GM06990 (cell line): ENCODE measurements around the gene TMEM237.

Source experiments
- DNase-seq: peaks from one replicate; pipeline ENCODE4 v3.0.0-alpha.2; 2011; ENCODE audit not compliant: insufficient read length; ENCODE audit errors: extremely low read depth
- H3K27me3 ChIP-seq: replicated peaks from 2 replicates; pipeline ENCODE4 v1.6.0; 2011; ENCODE audit warnings: low read length; ENCODE audit not compliant: control insufficient read depth, insufficient read depth
- H3K36me3 ChIP-seq: 2 replicates; pipeline ENCODE4 v1.5.1; 2011; ENCODE audit warnings: low read length; ENCODE audit not compliant: control insufficient read depth, insufficient read depth
- H3K4me3 ChIP-seq: replicated peaks from 2 replicates; pipeline ENCODE4 v1.5.1; 2011; ENCODE audit warnings: low read depth, mild to moderate bottlenecking, control low read depth, low read length
- TF ChIP-seq, protein P1 (sequence below): IDR thresholded peaks from 2 replicates; pipeline ENCODE4 v1.5.1; 2011; ENCODE audit warnings: low read length, control low read depth, mild to moderate bottlenecking, inconsistent platforms; ENCODE audit not compliant: insufficient read depth, poor library complexity, severe bottlenecking

TMEM237 gene

GRCh38 chr2:201654616-201655384 is 11.5 kb upstream of the TMEM237 start:
- no peak for DNase-seq
- H3K27me3 ChIP-seq: no peaks in the 10 kb centered on the region; the same call in 1 of the 2 replicates
- H3K4me3 ChIP-seq: no peak overlapping the region
- TF ChIP-seq, protein P1, sequence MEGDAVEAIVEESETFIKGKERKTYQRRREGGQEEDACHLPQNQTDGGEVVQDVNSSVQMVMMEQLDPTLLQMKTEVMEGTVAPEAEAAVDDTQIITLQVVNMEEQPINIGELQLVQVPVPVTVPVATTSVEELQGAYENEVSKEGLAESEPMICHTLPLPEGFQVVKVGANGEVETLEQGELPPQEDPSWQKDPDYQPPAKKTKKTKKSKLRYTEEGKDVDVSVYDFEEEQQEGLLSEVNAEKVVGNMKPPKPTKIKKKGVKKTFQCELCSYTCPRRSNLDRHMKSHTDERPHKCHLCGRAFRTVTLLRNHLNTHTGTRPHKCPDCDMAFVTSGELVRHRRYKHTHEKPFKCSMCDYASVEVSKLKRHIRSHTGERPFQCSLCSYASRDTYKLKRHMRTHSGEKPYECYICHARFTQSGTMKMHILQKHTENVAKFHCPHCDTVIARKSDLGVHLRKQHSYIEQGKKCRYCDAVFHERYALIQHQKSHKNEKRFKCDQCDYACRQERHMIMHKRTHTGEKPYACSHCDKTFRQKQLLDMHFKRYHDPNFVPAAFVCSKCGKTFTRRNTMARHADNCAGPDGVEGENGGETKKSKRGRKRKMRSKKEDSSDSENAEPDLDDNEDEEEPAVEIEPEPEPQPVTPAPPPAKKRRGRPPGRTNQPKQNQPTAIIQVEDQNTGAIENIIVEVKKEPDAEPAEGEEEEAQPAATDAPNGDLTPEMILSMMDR: no peak
- H3K36me3 ChIP-seq: no peaks in the 10 kb centered on the region

DNA sequence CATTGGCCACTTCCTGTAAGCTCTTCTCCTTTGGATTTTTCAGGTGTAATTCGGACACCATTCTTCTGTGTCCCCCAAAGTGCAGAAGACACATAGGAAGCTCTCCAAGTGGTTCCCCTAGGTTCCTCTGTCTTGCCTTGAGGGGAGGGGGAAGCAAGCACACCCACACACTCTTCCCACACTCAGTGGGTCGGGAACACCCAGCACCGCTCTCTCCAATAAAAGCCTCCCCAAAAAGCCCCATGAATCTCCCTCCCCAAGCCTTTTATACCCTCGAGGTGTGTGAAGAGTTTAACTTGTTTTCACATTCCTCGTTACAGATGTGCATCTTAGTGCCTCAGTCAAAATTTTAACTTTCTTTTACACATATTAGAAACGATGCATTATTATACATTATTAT is 9.9 kb upstream of the TMEM237 start:
- Histone ChIP-seq H3K27me3 (no peaks in the 10 kb centered on the region; the same call in 1 of the 2 replicates), H3K4me3 (no peak overlapping the region), H3K36me3 (no peaks in the 10 kb centered on the region)
- TF ChIP-seq, protein P1: no peak
- no peak for DNase-seq

DNA sequence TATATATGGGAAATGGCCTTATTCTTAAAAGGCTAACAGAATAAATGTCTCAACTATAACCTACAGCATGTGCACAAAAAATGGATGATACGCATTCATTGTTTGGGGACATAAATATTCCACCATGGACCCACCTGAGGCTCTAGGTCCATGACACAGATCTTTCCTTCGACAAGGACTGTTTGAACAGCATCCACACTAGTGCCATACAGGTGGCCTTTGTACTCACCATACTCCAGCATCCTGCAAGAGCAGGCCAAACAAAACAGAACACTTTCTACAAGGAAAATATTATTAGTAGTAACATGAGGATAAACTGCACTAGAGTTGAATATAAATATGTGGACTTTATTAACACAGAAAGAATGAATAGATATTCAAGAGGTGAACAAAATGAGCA is 6.1 kb upstream of the TMEM237 start:
- Histone ChIP-seq H3K36me3 (no peaks in the 10 kb centered on the region), H3K4me3 (no peak overlapping the region), H3K27me3 (no peaks in the 10 kb centered on the region)
- TF ChIP-seq, protein P1: no peak
- DNase-seq: no peak

DNA sequence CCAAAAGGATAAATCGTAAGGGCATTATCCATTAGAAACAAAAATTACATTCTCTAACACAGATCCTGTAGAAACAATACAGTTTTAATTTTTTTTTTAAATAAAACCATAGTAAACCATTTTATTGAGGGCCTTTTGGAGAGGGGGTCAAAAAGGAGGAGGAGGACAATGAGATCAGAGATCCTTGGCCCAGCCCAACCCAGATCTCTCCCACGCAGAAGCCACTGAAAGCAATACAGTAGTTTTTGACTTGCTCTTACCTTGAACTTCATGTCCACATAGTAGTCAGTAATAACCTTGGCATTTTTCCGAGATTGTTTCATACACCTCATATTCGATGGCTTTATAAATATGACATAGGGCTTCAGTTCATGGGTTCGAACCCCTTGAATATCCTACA is 4.1 kb upstream of the TMEM237 start:
- DNase-seq: no peak
- Histone ChIP-seq H3K36me3 (no peaks in the 10 kb centered on the region), H3K4me3 (no peak overlapping the region), H3K27me3 (no peaks in the 10 kb centered on the region)
- TF ChIP-seq, protein P1: no peak

GRCh38 chr2:201644001-201644400 is 698 bp upstream of the TMEM237 start:
- Histone ChIP-seq H3K36me3 (no peaks in the 10 kb centered on the region), H3K4me3 (no peak overlapping the region), H3K27me3 (no peaks in the 10 kb centered on the region)
- DNase-seq: no peak
- TF ChIP-seq, protein P1: no peak
